Astrocyte (in vitro differentiated cells and primary cell): ENCODE data around the gene CMBL. TPM values are rescaled to one million over a fixed set of nuclear protein-coding genes. Genes with fewer than 3 reads are reported as not detected.

Experiments used
- DNase-seq: peaks from one replicate; pipeline ENCODE4 v3.0.0-alpha.2; 2010; ENCODE audit warnings: low read depth
- FAIRE-seq: peaks from 2 replicates; lab custom pipeline; 2011; peaks lifted over from hg19 to GRCh38; lab: Jason Lieb, UNC
- H2AFZ ChIP-seq: 2 replicates; pipeline ENCODE4 v1.6.0; 2012; ENCODE audit warnings: low read depth, low read length, inconsistent platforms
- H3K27ac ChIP-seq: 2 replicates; pipeline ENCODE4 v1.5.1; 2011; ENCODE audit warnings: low read depth, low read length, inconsistent platforms
- H3K27me3 ChIP-seq: 2 replicates; pipeline ENCODE4 v1.6.0; 2011; ENCODE audit warnings: low read length, inconsistent platforms; ENCODE audit not compliant: insufficient read depth
- H3K36me3 ChIP-seq: 2 replicates; pipeline ENCODE4 v1.5.1; 2011; ENCODE audit warnings: low read length, inconsistent platforms; ENCODE audit not compliant: insufficient read depth
- H3K4me1 ChIP-seq: 2 replicates; pipeline ENCODE4 v1.5.1; 2011; ENCODE audit warnings: low read length, inconsistent platforms; ENCODE audit not compliant: insufficient read depth
- H3K4me2 ChIP-seq: 2 replicates; pipeline ENCODE4 v1.6.0; 2012; ENCODE audit warnings: low read length, inconsistent platforms
- H3K4me3 ChIP-seq: 2 replicates; pipeline ENCODE4 v1.5.1; 2011; ENCODE audit warnings: low read depth, mild to moderate bottlenecking, low read length, inconsistent platforms; ENCODE audit not compliant: insufficient read depth
- H3K79me2 ChIP-seq: 2 replicates; pipeline ENCODE4 v1.6.0; 2012; ENCODE audit warnings: mild to moderate bottlenecking, low read length, inconsistent platforms; ENCODE audit not compliant: insufficient read depth
- H3K9ac ChIP-seq: 2 replicates; pipeline ENCODE4 v1.6.0; 2012; ENCODE audit warnings: mild to moderate bottlenecking, low read length, inconsistent platforms
- H3K9me3 ChIP-seq: 2 replicates; pipeline ENCODE4 v1.5.1; 2012; ENCODE audit warnings: low read depth, mild to moderate bottlenecking, low read length, inconsistent platforms; ENCODE audit not compliant: insufficient read depth
- H4K20me1 ChIP-seq: 2 replicates; pipeline ENCODE4 v1.6.0; 2012; ENCODE audit warnings: low read length, inconsistent platforms; ENCODE audit not compliant: insufficient read depth
- H3K27ac Mint-ChIP-seq: one replicate; pipeline ENCODE4 v1.8.0; 2021; ENCODE audit warnings: mild to moderate bottlenecking, mixed read lengths; ENCODE audit not compliant: unreplicated experiment
- H3K27me3 Mint-ChIP-seq: one replicate; pipeline ENCODE4 v1.8.0; 2021; ENCODE audit warnings: low read depth, mixed read lengths; ENCODE audit not compliant: unreplicated experiment
- H3K36me3 Mint-ChIP-seq: one replicate; pipeline ENCODE4 v1.8.0; 2021; ENCODE audit warnings: low read depth, mixed read lengths; ENCODE audit not compliant: unreplicated experiment
- H3K4me1 Mint-ChIP-seq: one replicate; pipeline ENCODE4 v1.8.0; 2021; ENCODE audit warnings: low read depth, mixed read lengths; ENCODE audit not compliant: unreplicated experiment
- H3K4me3 Mint-ChIP-seq: one replicate; pipeline ENCODE4 v1.8.0; 2021; ENCODE audit warnings: mild to moderate bottlenecking, moderate library complexity, mixed read lengths; ENCODE audit not compliant: unreplicated experiment
- H3K9me3 Mint-ChIP-seq: one replicate; pipeline ENCODE4 v1.8.0; 2021; ENCODE audit warnings: mild to moderate bottlenecking, mixed read lengths; ENCODE audit not compliant: unreplicated experiment
- CTCF ChIP-seq: IDR thresholded peaks from 2 replicates; pipeline ENCODE4 v1.5.1; 2011; ENCODE audit warnings: low read depth, mild to moderate bottlenecking, inconsistent platforms, low read length, moderate library complexity; ENCODE audit not compliant: insufficient read depth
- EZH2 ChIP-seq: IDR thresholded peaks from 2 replicates; pipeline ENCODE4 v1.6.1; 2012; ENCODE audit warnings: mild to moderate bottlenecking, low read length, inconsistent platforms; ENCODE audit not compliant: insufficient read depth
- total RNA-seq: library from RNA; stranded (reverse); gene quantifications from 2 replicates; pipeline ENCODE4 v1.2.1, GENCODE V29; 2021

CMBL gene
- total RNA-seq, 1 donor from 2014 or later: 39.7 TPM

DNA sequence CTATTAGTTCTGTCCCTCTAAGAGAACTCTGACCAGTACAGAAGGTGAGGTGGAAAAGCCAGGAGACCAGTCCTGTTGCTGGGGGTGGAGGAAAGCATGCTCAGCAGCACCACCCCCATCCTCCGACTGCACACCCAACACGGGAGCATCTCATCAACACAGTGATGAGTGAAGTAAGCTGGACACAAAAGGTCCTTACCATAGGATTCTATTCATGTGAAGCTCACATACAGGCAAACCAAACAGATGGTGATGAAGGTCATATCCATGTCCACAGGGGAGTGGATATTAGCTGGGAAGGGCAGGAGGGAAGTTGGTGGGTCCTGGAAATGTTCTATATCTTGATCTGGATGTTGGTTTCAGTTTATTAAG is 31.0 kb upstream of the CMBL start:
- no peak overlapping the region for H3K27ac ChIP-seq
- TF ChIP-seq EZH2 (no peak), CTCF (no peak)
- H3K27ac Mint-ChIP-seq: no peak overlapping the region
- H4K20me1 ChIP-seq: no peaks in the 10 kb centered on the region
- DNase-seq (no peak), FAIRE-seq (no peak)
- peaks cover 4% of the 10 kb centered on the region for H3K4me1 ChIP-seq
- no peaks in the 10 kb centered on the region for H3K4me1 Mint-ChIP-seq
- no peaks in the 10 kb centered on the region for H3K36me3 ChIP-seq
- H3K9me3 Mint-ChIP-seq: peaks cover 5% of the 10 kb centered on the region
- H3K4me3 ChIP-seq: no peak overlapping the region
- peak overlapping the region; percentile 75 for H3K4me2 ChIP-seq
- H3K9me3 ChIP-seq: no peaks in the 10 kb centered on the region
- H3K36me3 Mint-ChIP-seq: peaks cover 3% of the 10 kb centered on the region
- no peaks in the 10 kb centered on the region for H3K27me3 ChIP-seq
- peak overlapping the region; percentile 58 for H2AFZ ChIP-seq
- H3K9ac ChIP-seq: peak overlapping the region; percentile 13
- H3K4me3 Mint-ChIP-seq: no peak overlapping the region
- no peaks in the 10 kb centered on the region for H3K79me2 ChIP-seq
- peaks cover 28% of the 10 kb centered on the region for H3K27me3 Mint-ChIP-seq

GRCh38 chr5:10337986-10338385 is 30.3 kb upstream of the CMBL start:
- H3K27me3 Mint-ChIP-seq: peaks cover 32% of the 10 kb centered on the region
- Histone ChIP-seq H3K9ac (no peak overlapping the region), H2AFZ (no peak overlapping the region), H3K4me2 (no peak overlapping the region), H3K79me2 (no peaks in the 10 kb centered on the region), H3K27ac (no peak overlapping the region), H3K36me3 (no peaks in the 10 kb centered on the region), H3K9me3 (no peaks in the 10 kb centered on the region), H3K4me3 (no peak overlapping the region), H3K27me3 (no peaks in the 10 kb centered on the region), H3K4me1 (peaks cover 4% of the 10 kb centered on the region), H4K20me1 (no peaks in the 10 kb centered on the region)
- H3K4me3 Mint-ChIP-seq: no peak overlapping the region
- no peaks in the 10 kb centered on the region for H3K4me1 Mint-ChIP-seq
- peaks cover 4% of the 10 kb centered on the region for H3K9me3 Mint-ChIP-seq
- no peak overlapping the region for H3K27ac Mint-ChIP-seq
- no peak for DNase-seq
- TF ChIP-seq CTCF: no peak
- TF ChIP-seq EZH2: no peak
- FAIRE-seq: no peak
- H3K36me3 Mint-ChIP-seq: peaks cover under 1% of the 10 kb centered on the region

DNA sequence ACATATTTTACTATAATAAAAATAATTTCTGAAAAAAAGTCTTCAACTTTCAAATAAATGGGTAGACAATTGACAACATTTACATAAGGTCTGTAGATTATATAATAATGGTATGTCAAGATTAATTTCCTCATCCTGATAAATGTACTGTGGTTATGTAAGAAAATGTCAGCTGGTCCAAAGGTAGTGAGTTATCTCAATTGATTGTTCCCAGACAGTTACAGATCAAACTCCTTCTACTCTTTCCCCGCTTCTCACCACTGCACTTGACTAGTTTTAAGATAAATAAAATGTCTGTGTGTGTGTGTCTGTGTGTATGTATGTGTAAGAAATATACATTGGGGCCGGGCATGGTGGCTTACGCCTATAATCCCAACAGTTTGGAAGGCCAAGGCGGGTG is 29.4 kb upstream of the CMBL start:
- Mint-ChIP-seq H3K9me3 (peaks cover 4% of the 10 kb centered on the region), H3K27me3 (peaks cover 39% of the 10 kb centered on the region), H3K4me1 (no peaks in the 10 kb centered on the region), H3K36me3 (no peaks in the 10 kb centered on the region), H3K4me3 (no peak overlapping the region), H3K27ac (no peak overlapping the region)
- H3K27me3 ChIP-seq: no peaks in the 10 kb centered on the region
- H4K20me1 ChIP-seq: no peaks in the 10 kb centered on the region
- no peaks in the 10 kb centered on the region for H3K36me3 ChIP-seq
- no peaks in the 10 kb centered on the region for H3K79me2 ChIP-seq
- DNase-seq (no peak), FAIRE-seq (no peak)
- H3K4me2 ChIP-seq: no peak overlapping the region
- no peak overlapping the region for H2AFZ ChIP-seq
- no peak overlapping the region for H3K4me3 ChIP-seq
- peaks cover 4% of the 10 kb centered on the region for H3K4me1 ChIP-seq
- no peak for TF ChIP-seq EZH2
- no peak for TF ChIP-seq CTCF
- no peaks in the 10 kb centered on the region for H3K9me3 ChIP-seq
- H3K9ac ChIP-seq: no peak overlapping the region
- H3K27ac ChIP-seq: no peak overlapping the region
